HEK293 (cell line): Measurements from ENCODE around the gene CTAGE1.
A peak's percentile ranks its signal among the peaks of the same experiment; 100 is the strongest.

Experiments
- CTCF ChIA-PET: fragments of 350-600 bp; formaldehyde crosslinking; extraction: SDS; loops from one replicate; lab custom pipeline; 2021; ENCODE audit warnings: antibody characterized with exemption; lab: Yijun Ruan, JAX
- POLR2A ChIA-PET: fragments of 300-600 bp; formaldehyde crosslinking; extraction: SDS; loops from one replicate; lab custom pipeline; 2020; ENCODE audit warnings: antibody characterized with exemption, inconsistent platforms; lab: Yijun Ruan, JAX
- H3K27ac ChIP-seq: fragments of 200-500 bp; sonication (Bioruptor generic); 2 replicates; pipeline ENCODE4 v1.5.1; 2014; ENCODE audit warnings: low read depth, low read length, control low read depth, inconsistent platforms; ENCODE audit errors: extremely low read depth
- H3K36me3 ChIP-seq, 2 experiments: fragments of 200-500 bp in 1 of 2; sonication (Bioruptor generic) in 1 of 2; 1 replicate in 1 of 2; 2 replicates in 1 of 2; pipeline ENCODE4 v1.5.1; 2014 to 2017; ENCODE audit warnings: inconsistent platforms in 2 of 2, low read length in 2 of 2; ENCODE audit not compliant: control insufficient read depth in 2 of 2, insufficient read depth in 1 of 2
- H3K4me1 ChIP-seq: fragments of 200-500 bp; sonication (Bioruptor generic); 2 replicates; pipeline ENCODE4 v1.5.1; 2014; ENCODE audit warnings: mild to moderate bottlenecking, low read length, inconsistent platforms; ENCODE audit not compliant: control insufficient read depth, insufficient read depth
- H3K4me3 ChIP-seq: 2 replicates; pipeline ENCODE4 v1.5.1; 2011; ENCODE audit warnings: low read depth, mild to moderate bottlenecking, control low read depth, low read length, moderate library complexity
- H3K9me3 ChIP-seq: fragments of 200-500 bp; sonication (Bioruptor generic); 2 replicates; pipeline ENCODE4 v1.5.1; 2014; ENCODE audit warnings: low read depth, low read length, inconsistent platforms; ENCODE audit not compliant: control insufficient read depth, insufficient read depth
- GFI1B ChIP-seq: fragments of 450-650 bp; formaldehyde crosslinking; IDR thresholded peaks from 2 replicates; pipeline ENCODE4 v1.5.1; 2016; ENCODE audit warnings: missing biosample characterization, missing genetic modification characterization
- GLIS2 ChIP-seq: fragments of 450-650 bp; formaldehyde crosslinking; IDR thresholded peaks from 2 replicates; pipeline ENCODE4 v1.5.1; 2016; ENCODE audit warnings: missing biosample characterization, missing genetic modification characterization
- KLF9 ChIP-seq: fragments of 450-650 bp; formaldehyde crosslinking; IDR thresholded peaks from 2 replicates; pipeline ENCODE4 v1.5.1; 2016; ENCODE audit warnings: missing biosample characterization, missing genetic modification characterization, low read depth
- OSR2 ChIP-seq: fragments of 450-650 bp; formaldehyde crosslinking; IDR thresholded peaks from 2 replicates; pipeline ENCODE4 v1.5.1; 2016; ENCODE audit warnings: missing biosample characterization, missing genetic modification characterization
- SALL2 ChIP-seq: fragments of 450-650 bp; formaldehyde crosslinking; IDR thresholded peaks from 2 replicates; pipeline ENCODE4 v1.5.0; 2017; ENCODE audit warnings: missing biosample characterization, mild to moderate bottlenecking, missing genetic modification characterization, borderline replicate concordance
- SP7 ChIP-seq: fragments of 450-650 bp; formaldehyde crosslinking; IDR thresholded peaks from 2 replicates; pipeline ENCODE4 v1.5.1; 2016; ENCODE audit warnings: missing biosample characterization, missing genetic modification characterization
- ZBTB21 ChIP-seq: fragments of 450-650 bp; formaldehyde crosslinking; IDR thresholded peaks from 2 replicates; pipeline ENCODE4 v1.5.1; 2017; ENCODE audit warnings: missing biosample characterization, missing genetic modification characterization
- ZEB2 ChIP-seq: fragments of 450-650 bp; formaldehyde crosslinking; IDR thresholded peaks from 2 replicates; pipeline ENCODE4 v1.5.1; 2016; ENCODE audit warnings: missing biosample characterization, missing genetic modification characterization
- ZIC2 ChIP-seq: fragments of 450-650 bp; formaldehyde crosslinking; IDR thresholded peaks from 2 replicates; pipeline ENCODE4 v1.5.1; 2016; ENCODE audit warnings: missing biosample characterization, missing genetic modification characterization
- ZNF133 ChIP-seq: fragments of 450-650 bp; formaldehyde crosslinking; IDR thresholded peaks from 2 replicates; pipeline ENCODE4 v1.5.1; 2016; ENCODE audit warnings: missing biosample characterization, missing genetic modification characterization
- ZNF202 ChIP-seq: fragments of 450-650 bp; formaldehyde crosslinking; IDR thresholded peaks from 2 replicates; pipeline ENCODE4 v1.5.1; 2016; ENCODE audit warnings: missing biosample characterization, missing genetic modification characterization, borderline replicate concordance
- ZNF335 ChIP-seq: fragments of 450-650 bp; formaldehyde crosslinking; conservative IDR thresholded peaks from 2 replicates; pipeline ENCODE4 v1.5.1; 2016; ENCODE audit warnings: missing biosample characterization, missing genetic modification characterization
- ZNF423 ChIP-seq: fragments of 450-650 bp; formaldehyde crosslinking; IDR thresholded peaks from 2 replicates; pipeline ENCODE4 v1.5.1; 2016; ENCODE audit warnings: missing biosample characterization, missing genetic modification characterization
- ZNF561 ChIP-seq: fragments of 450-650 bp; IDR thresholded peaks from 2 replicates; pipeline ENCODE4 v1.5.1; 2018; ENCODE audit warnings: missing biosample characterization, missing genetic modification characterization, borderline replicate concordance
- ZNF585B ChIP-seq: fragments of 450-650 bp; formaldehyde crosslinking; IDR thresholded peaks from 2 replicates; pipeline ENCODE4 v1.5.1; 2016; ENCODE audit warnings: missing biosample characterization, missing genetic modification characterization
- ZNF629 ChIP-seq: fragments of 450-650 bp; formaldehyde crosslinking; IDR thresholded peaks from 2 replicates; pipeline ENCODE4 v1.5.1; 2017; ENCODE audit warnings: missing biosample characterization, missing genetic modification characterization
- ZNF707 ChIP-seq: fragments of 450-650 bp; formaldehyde crosslinking; IDR thresholded peaks from 2 replicates; pipeline ENCODE4 v1.5.1; 2016; ENCODE audit warnings: missing biosample characterization, missing genetic modification characterization
- ZNF830 ChIP-seq: fragments of 450-650 bp; IDR thresholded peaks from 2 replicates; pipeline ENCODE4 v1.5.0; 2018; ENCODE audit warnings: missing biosample characterization, missing genetic modification characterization, low read depth, mild to moderate bottlenecking, moderate library complexity
- ZSCAN16 ChIP-seq: fragments of 450-650 bp; formaldehyde crosslinking; IDR thresholded peaks from 2 replicates; pipeline ENCODE4 v1.5.1; 2016; ENCODE audit warnings: missing biosample characterization, missing genetic modification characterization
- TF ChIP-seq, protein P1 (sequence below): fragments of 450-650 bp; formaldehyde crosslinking; IDR thresholded peaks from 2 replicates; pipeline ENCODE4 v1.5.1; 2016; ENCODE audit warnings: missing biosample characterization, missing genetic modification characterization
- TF ChIP-seq, protein P2 (sequence below): fragments of 450-650 bp; formaldehyde crosslinking; optimal IDR thresholded peaks from 2 replicates; pipeline ENCODE3; 2016; ENCODE audit warnings: missing biosample characterization, mild to moderate bottlenecking, missing genetic modification characterization
- TF ChIP-seq, protein P3 (sequence below): fragments of 450-650 bp; formaldehyde crosslinking; conservative IDR thresholded peaks from 2 replicates; pipeline ENCODE4 v1.5.1; 2016; ENCODE audit warnings: low read depth, missing biosample characterization, missing genetic modification characterization
- TF ChIP-seq, protein P4 (sequence below): fragments of 450-650 bp; formaldehyde crosslinking; IDR thresholded peaks from 2 replicates; pipeline ENCODE4 v1.5.1; 2016; ENCODE audit warnings: missing biosample characterization, missing genetic modification characterization, low read depth
- TF ChIP-seq, protein P5 (sequence below): fragments of 450-650 bp; formaldehyde crosslinking; IDR thresholded peaks from 2 replicates; pipeline ENCODE4 v1.5.1; 2016; ENCODE audit warnings: missing biosample characterization, missing genetic modification characterization

The CTAGE1 gene

DNA sequence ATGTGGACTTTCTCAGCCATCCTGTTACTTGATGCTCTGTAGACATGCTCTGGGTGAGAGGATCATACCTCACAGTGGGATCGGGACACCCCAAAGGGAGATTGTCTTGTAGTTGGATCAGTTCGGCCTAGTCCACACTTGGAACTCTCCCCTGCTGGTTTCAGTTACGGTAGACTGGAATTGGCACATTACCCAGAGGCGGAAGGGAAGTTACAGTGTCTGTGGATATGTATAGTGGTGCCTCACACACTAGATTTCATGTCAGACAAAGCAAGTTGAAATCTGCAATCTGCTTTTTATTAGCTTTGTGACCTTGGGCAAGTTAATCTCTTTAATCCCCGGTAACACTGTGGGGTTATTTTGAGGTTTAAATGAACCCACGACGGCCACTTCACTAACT is 16.2 kb upstream of the CTAGE1 start (continued):
- TF ChIP-seq, protein P1, sequence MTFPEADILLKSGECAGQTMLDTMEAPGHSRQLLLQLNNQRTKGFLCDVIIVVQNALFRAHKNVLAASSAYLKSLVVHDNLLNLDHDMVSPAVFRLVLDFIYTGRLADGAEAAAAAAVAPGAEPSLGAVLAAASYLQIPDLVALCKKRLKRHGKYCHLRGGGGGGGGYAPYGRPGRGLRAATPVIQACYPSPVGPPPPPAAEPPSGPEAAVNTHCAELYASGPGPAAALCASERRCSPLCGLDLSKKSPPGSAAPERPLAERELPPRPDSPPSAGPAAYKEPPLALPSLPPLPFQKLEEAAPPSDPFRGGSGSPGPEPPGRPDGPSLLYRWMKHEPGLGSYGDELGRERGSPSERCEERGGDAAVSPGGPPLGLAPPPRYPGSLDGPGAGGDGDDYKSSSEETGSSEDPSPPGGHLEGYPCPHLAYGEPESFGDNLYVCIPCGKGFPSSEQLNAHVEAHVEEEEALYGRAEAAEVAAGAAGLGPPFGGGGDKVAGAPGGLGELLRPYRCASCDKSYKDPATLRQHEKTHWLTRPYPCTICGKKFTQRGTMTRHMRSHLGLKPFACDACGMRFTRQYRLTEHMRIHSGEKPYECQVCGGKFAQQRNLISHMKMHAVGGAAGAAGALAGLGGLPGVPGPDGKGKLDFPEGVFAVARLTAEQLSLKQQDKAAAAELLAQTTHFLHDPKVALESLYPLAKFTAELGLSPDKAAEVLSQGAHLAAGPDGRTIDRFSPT (tag by site-specific recombination): no peak
- TF ChIP-seq SALL2: no peak
- TF ChIP-seq SP7 (tag by site-specific recombination): 0 out of 2 replicates have a peak, but pooled peaks have one; percentile 66
- TF ChIP-seq, protein P2, sequence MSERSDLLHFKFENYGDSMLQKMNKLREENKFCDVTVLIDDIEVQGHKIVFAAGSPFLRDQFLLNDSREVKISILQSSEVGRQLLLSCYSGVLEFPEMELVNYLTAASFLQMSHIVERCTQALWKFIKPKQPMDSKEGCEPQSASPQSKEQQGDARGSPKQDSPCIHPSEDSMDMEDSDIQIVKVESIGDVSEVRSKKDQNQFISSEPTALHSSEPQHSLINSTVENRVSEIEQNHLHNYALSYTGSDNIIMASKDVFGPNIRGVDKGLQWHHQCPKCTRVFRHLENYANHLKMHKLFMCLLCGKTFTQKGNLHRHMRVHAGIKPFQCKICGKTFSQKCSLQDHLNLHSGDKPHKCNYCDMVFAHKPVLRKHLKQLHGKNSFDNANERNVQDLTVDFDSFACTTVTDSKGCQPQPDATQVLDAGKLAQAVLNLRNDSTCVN (tag by site-specific recombination): no peak
- TF ChIP-seq ZNF707: no peak
- TF ChIP-seq ZNF133 (tag by site-specific recombination): no peak
- TF ChIP-seq OSR2 (tag by site-specific recombination): no peak
- TF ChIP-seq ZIC2 (tag by site-specific recombination): peak; percentile 45
- TF ChIP-seq, all 188 proteins: peak for 2

DNA sequence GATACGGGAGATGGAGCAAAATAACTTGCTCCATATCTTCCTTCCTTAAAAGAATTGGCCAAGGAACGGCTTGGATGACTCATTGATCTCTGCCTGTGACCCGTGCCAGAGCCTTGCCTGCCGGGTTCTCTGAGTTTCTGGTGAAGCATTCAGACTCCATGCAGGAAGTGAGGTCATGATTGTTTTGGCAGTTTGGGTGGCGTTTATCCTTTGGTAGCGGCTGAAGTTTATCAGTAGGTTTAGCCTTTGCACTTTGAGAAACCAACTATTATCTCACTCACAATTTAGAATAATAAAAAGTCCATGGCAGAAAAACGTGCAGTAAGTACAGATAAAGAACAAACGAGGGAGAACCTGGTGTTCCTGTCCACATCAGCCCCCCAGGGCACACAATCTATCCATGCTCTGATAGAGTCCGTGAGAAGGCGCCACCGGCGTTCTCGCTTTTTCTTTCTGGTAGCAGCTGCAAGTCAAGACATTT is 15.0 kb upstream of the CTAGE1 start:
- Histone ChIP-seq H3K36me3 (no peaks in the 10 kb centered on the region), H3K4me3 (no peak overlapping the region), H3K4me1 (no peaks in the 10 kb centered on the region), H3K9me3 (no peaks in the 10 kb centered on the region), H3K27ac (no peak overlapping the region)
- ChIA-PET CTCF (no interaction called here), POLR2A (no interaction called here)
- no peak for TF ChIP-seq ZSCAN16 (tag by site-specific recombination)
- no peak for TF ChIP-seq ZNF561 (tag by site-specific recombination)
- no peak for TF ChIP-seq GFI1B (tag by site-specific recombination)
- no peak for TF ChIP-seq ZNF202 (tag by site-specific recombination)
- no peak for TF ChIP-seq ZNF585B (tag by site-specific recombination)
- no peak for TF ChIP-seq ZNF830 (tag by site-specific recombination)
- TF ChIP-seq ZNF629: peak; percentile 29; the same call in 1 of the 2 replicates
- TF ChIP-seq, protein P3, sequence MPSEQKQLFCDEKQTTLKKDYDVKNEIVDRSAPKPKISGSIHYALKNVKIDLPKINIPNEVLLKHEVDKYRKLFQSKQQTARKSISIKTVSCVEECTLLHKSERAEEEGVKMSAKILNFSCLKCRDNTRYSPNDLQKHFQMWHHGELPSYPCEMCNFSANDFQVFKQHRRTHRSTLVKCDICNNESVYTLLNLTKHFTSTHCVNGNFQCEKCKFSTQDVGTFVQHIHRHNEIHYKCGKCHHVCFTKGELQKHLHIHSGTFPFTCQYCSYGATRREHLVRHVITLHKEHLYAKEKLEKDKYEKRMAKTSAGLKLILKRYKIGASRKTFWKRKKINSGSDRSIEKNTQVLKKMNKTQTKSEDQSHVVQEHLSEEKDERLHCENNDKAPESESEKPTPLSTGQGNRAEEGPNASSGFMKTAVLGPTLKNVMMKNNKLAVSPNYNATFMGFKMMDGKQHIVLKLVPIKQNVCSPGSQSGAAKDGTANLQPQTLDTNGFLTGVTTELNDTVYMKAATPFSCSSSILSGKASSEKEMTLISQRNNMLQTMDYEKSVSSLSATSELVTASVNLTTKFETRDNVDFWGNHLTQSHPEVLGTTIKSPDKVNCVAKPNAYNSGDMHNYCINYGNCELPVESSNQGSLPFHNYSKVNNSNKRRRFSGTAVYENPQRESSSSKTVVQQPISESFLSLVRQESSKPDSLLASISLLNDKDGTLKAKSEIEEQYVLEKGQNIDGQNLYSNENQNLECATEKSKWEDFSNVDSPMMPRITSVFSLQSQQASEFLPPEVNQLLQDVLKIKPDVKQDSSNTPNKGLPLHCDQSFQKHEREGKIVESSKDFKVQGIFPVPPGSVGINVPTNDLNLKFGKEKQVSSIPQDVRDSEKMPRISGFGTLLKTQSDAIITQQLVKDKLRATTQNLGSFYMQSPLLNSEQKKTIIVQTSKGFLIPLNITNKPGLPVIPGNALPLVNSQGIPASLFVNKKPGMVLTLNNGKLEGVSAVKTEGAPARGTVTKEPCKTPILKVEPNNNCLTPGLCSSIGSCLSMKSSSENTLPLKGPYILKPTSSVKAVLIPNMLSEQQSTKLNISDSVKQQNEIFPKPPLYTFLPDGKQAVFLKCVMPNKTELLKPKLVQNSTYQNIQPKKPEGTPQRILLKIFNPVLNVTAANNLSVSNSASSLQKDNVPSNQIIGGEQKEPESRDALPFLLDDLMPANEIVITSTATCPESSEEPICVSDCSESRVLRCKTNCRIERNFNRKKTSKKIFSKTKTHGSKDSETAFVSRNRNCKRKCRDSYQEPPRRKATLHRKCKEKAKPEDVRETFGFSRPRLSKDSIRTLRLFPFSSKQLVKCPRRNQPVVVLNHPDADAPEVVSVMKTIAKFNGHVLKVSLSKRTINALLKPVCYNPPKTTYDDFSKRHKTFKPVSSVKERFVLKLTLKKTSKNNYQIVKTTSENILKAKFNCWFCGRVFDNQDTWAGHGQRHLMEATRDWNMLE (tag by site-specific recombination): 0 out of 2 replicates have a peak, but pooled peaks have one; percentile 38
- TF ChIP-seq ZEB2 (tag by site-specific recombination): no peak
- TF ChIP-seq, protein P4, sequence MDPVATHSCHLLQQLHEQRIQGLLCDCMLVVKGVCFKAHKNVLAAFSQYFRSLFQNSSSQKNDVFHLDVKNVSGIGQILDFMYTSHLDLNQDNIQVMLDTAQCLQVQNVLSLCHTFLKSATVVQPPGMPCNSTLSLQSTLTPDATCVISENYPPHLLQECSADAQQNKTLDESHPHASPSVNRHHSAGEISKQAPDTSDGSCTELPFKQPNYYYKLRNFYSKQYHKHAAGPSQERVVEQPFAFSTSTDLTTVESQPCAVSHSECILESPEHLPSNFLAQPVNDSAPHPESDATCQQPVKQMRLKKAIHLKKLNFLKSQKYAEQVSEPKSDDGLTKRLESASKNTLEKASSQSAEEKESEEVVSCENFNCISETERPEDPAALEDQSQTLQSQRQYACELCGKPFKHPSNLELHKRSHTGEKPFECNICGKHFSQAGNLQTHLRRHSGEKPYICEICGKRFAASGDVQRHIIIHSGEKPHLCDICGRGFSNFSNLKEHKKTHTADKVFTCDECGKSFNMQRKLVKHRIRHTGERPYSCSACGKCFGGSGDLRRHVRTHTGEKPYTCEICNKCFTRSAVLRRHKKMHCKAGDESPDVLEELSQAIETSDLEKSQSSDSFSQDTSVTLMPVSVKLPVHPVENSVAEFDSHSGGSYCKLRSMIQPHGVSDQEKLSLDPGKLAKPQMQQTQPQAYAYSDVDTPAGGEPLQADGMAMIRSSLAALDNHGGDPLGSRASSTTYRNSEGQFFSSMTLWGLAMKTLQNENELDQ (tag by site-specific recombination): no peak
- TF ChIP-seq ZBTB21: no peak
- no peak for TF ChIP-seq KLF9
- TF ChIP-seq GLIS2 (tag by site-specific recombination): no peak
- TF ChIP-seq, protein P5, sequence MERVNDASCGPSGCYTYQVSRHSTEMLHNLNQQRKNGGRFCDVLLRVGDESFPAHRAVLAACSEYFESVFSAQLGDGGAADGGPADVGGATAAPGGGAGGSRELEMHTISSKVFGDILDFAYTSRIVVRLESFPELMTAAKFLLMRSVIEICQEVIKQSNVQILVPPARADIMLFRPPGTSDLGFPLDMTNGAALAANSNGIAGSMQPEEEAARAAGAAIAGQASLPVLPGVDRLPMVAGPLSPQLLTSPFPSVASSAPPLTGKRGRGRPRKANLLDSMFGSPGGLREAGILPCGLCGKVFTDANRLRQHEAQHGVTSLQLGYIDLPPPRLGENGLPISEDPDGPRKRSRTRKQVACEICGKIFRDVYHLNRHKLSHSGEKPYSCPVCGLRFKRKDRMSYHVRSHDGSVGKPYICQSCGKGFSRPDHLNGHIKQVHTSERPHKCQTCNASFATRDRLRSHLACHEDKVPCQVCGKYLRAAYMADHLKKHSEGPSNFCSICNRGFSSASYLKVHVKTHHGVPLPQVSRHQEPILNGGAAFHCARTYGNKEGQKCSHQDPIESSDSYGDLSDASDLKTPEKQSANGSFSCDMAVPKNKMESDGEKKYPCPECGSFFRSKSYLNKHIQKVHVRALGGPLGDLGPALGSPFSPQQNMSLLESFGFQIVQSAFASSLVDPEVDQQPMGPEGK (tag by site-specific recombination): no peak
- TF ChIP-seq ZNF423: no peak
- TF ChIP-seq ZNF335 (tag by site-specific recombination): no peak
